ENCODE data around the gene CENPA.
"Not testable (repeated sequence)": the region's sequence is repeated elsewhere in the genome, so short reads cannot be mapped to it uniquely, and the experiment has no call there.

Gene CENPA

DNA sequence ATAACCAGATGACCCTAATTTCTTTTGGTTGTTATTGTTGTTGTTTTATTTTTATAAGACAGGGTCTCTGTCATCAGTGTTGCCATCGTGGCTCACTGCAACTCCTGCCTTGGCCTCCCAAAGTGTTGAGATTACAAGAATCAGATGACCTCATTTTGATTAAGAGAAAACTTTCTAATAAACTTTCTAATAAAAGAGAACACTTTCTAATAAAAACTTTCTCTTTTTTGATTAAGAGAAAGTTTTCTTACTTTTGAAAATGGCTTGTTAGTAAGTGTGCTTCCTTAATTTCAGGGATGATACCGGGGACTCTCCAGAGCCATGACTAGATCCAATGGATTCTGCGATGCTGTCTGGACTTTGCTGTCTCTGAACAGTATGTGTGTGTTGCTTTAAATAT is 7.7 kb downstream of the CENPA start:
- DNase-seq (ENCODE audit: low spot score), result no peak
- peaks cover 75% of the 10 kb centered on the region for H3K36me3 Mint-ChIP-seq (ENCODE audit: low read depth)
- H3K4me1 Mint-ChIP-seq (ENCODE audit: low read depth), result peaks cover 19% of the 10 kb centered on the region
- H3K9me3 Mint-ChIP-seq, result peaks cover 11% of the 10 kb centered on the region
- no peak overlapping the region for H3K4me3 Mint-ChIP-seq
- no peaks in the 10 kb centered on the region for H3K27me3 Mint-ChIP-seq (ENCODE audit: low read depth)
- H3K27ac Mint-ChIP-seq, result no peak overlapping the region

DNA sequence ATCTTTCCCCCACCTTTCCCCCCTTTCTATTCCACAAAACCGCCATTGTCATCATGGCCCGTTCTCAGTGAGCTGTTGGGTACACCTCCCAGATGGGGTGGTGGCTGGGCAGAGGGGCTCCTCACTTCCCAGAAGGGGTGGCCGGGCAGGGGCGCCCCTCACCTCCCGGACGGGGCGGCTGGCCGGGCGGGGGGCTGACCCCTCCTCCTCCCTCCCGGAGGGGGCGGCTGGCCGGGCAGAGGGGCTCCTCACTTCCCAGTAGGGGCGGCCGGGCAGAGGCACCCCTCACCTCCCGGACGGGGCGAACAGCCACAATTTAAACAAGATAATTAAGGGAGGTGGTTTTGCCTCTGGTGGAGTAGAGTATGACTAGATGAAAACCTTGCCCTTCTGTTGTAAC is 9.3 kb downstream of the CENPA start:
- not testable (repeated sequence) for H3K4me1 Mint-ChIP-seq (ENCODE audit: low read depth); H3K27me3 Mint-ChIP-seq (ENCODE audit: low read depth); DNase-seq (ENCODE audit: low spot score); H3K27ac Mint-ChIP-seq; H3K4me3 Mint-ChIP-seq; H3K9me3 Mint-ChIP-seq
- H3K36me3 Mint-ChIP-seq (ENCODE audit: low read depth), result peaks cover 68% of the 10 kb centered on the region

DNA sequence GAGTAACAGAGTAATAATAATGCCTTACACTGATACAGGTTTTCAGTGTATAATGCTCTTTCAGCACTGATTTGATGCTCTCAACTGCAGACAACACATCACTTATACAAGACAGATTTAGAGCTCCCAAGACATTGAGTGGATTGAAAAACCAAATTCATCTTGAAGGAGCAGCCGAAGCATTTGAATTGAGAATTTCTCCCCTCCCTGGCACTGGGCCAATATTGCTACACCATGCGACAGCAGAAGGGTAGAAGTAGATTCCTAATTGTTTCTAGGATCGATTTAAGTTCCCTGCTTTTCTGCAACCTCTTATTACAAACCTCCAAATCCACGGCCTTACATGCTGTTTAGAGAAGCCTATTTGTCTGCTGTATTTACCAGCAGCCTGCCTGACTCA is 15.5 kb downstream of the CENPA start:
- H3K4me3 Mint-ChIP-seq, result no peak overlapping the region
- peaks cover 29% of the 10 kb centered on the region for H3K36me3 Mint-ChIP-seq (ENCODE audit: low read depth)
- no peaks in the 10 kb centered on the region for H3K4me1 Mint-ChIP-seq (ENCODE audit: low read depth)
- no peak for DNase-seq (ENCODE audit: low spot score)
- H3K27me3 Mint-ChIP-seq (ENCODE audit: low read depth), result no peaks in the 10 kb centered on the region
- H3K9me3 Mint-ChIP-seq, result no peaks in the 10 kb centered on the region
- H3K27ac Mint-ChIP-seq, result no peak overlapping the region

GRCh38 chr2:26801796-26802195 is 15.9 kb downstream of the CENPA start:
- no peak for DNase-seq (ENCODE audit: low spot score)
- Mint-ChIP-seq H3K9me3 (no peaks in the 10 kb centered on the region), H3K27ac (no peak overlapping the region)

DNA sequence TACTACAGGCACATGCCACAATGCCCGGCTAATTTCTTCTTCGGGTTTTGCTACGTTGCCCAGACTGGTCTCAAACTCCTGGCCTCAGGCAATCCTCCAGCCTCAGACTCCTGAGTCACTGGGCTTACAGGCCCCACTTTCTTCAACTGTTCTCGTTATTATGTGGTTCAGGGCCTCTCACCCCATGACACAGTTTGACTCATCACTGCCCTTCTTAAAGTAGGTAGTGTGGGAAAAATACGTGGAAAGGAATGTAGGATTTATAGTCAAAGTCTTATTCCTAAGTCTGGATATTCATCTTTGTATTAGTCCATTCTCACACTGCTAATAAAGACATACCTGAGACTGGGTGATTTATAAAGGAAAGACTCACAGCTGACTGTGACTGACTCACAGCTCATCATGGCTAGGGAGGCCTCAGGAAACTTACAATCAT is 19.4 kb downstream of the CENPA start:
- Mint-ChIP-seq H3K27ac (no peak overlapping the region), H3K4me1 (ENCODE audit: low read depth) (peaks cover 4% of the 10 kb centered on the region), H3K9me3 (no peaks in the 10 kb centered on the region), H3K27me3 (ENCODE audit: low read depth) (peaks cover 3% of the 10 kb centered on the region), H3K4me3 (no peak overlapping the region), H3K36me3 (ENCODE audit: low read depth) (peaks cover 8% of the 10 kb centered on the region)
- no peak for DNase-seq (ENCODE audit: low spot score)

More at GRCh38 chr2:26801796-26802195, 15.9 kb downstream of the CENPA start:
- no peak overlapping the region for H3K4me3 Mint-ChIP-seq
- no peaks in the 10 kb centered on the region for H3K27me3 Mint-ChIP-seq (ENCODE audit: low read depth)
- H3K4me1 Mint-ChIP-seq (ENCODE audit: low read depth), result no peaks in the 10 kb centered on the region
- H3K36me3 Mint-ChIP-seq (ENCODE audit: low read depth), result peaks cover 24% of the 10 kb centered on the region

GRCh38 chr2:26807788-26808460 is 22.1 kb downstream of the CENPA start:
- Mint-ChIP-seq H3K27me3 (ENCODE audit: low read depth) (peaks cover 11% of the 10 kb centered on the region), H3K27ac (no peak overlapping the region), H3K9me3 (no peaks in the 10 kb centered on the region), H3K4me3 (no peak overlapping the region), H3K36me3 (ENCODE audit: low read depth) (no peaks in the 10 kb centered on the region), H3K4me1 (ENCODE audit: low read depth) (peaks cover 5% of the 10 kb centered on the region)
- no peak for DNase-seq (ENCODE audit: low spot score)

DNA sequence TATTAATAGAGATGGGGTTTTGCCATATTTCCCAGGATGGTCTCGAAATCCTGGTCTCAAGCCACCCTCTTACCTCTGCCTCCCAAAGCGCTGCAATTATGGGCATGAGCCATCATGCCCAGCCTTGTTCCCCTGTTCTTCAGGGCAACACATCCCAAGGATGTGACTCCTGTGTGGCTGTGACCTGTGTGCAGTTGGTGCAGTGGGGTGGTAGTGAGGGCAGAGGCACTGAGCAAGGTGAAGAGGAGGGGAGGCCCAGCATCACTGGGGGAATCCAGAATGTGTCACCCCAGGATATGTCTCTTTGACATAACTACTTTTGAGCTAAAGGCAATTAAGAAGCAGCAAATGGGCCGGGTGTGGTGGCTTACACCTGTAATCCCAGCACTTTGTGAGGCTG is 23.4 kb downstream of the CENPA start:
- Mint-ChIP-seq H3K36me3 (ENCODE audit: low read depth) (no peaks in the 10 kb centered on the region), H3K4me3 (no peak overlapping the region), H3K27ac (no peak overlapping the region), H3K27me3 (ENCODE audit: low read depth) (peaks cover 14% of the 10 kb centered on the region), H3K4me1 (ENCODE audit: low read depth) (peaks cover 5% of the 10 kb centered on the region), H3K9me3 (no peaks in the 10 kb centered on the region)
- DNase-seq (ENCODE audit: low spot score), result no peak

DNA sequence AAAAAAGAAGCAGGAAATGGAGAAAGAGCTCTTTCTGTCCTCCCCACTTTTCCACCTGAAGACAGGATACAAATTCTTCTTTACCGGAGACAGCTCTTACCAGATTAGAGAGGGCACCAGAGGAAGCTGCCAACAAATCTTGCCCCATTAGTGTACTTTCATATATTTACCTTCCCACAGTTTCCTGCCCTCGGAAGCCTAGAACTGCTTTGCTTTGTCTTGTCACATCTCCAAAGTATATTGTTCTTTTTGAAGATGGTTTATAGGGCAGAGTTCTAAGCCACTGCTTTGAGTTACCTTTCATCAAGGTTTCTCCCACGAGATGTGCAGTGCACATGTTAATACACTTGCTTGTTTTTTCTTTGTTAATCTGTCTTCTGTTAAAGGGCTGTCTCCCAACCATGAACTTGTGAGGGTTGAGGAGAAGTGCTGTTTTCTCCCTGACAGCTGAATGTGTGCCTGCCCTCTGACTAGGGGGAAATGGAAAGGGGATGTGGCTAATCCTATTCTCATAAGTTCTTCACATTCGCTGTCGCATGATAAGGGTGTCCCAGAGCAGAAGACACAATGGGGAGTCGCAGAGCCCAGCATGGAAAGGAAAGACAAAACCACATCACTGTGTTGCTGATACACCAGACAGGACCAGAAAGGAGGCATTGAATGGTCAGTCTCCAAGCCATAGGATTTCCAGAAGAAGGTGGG is 24.2 kb downstream of the CENPA start:
- Mint-ChIP-seq H3K9me3 (no peaks in the 10 kb centered on the region), H3K4me1 (ENCODE audit: low read depth) (peaks cover 5% of the 10 kb centered on the region), H3K27me3 (ENCODE audit: low read depth) (peaks cover 14% of the 10 kb centered on the region), H3K27ac (no peak overlapping the region), H3K4me3 (no peak overlapping the region), H3K36me3 (ENCODE audit: low read depth) (no peaks in the 10 kb centered on the region)
- DNase-seq (ENCODE audit: low spot score), result no peak

DNA sequence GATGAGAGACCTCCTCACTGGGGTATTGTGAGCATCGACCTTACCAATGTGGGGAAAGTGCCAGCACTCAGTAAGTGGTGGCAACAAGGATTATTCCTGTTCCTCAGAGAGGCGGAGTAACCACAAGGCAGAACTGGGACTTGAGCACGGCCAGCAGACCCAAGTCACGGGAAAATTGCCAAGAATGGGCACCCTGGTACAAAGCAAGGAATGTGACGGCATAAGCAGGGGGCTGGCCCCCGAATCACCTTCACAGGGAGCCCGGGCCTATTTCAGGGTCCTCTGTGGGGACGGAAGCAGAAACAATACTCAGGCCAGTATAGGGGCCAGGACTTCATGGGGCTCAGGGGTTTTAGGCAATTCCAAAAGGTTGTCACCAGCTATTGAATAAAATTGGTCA is 25.4 kb downstream of the CENPA start:
- no peak for DNase-seq (ENCODE audit: low spot score)
- Mint-ChIP-seq H3K27me3 (ENCODE audit: low read depth) (peaks cover 16% of the 10 kb centered on the region), H3K27ac (no peak overlapping the region), H3K9me3 (no peaks in the 10 kb centered on the region), H3K36me3 (ENCODE audit: low read depth) (no peaks in the 10 kb centered on the region), H3K4me1 (ENCODE audit: low read depth) (peaks cover 5% of the 10 kb centered on the region), H3K4me3 (no peak overlapping the region)

- no peak for DNase-seq (ENCODE audit: low spot score)
- no peak overlapping the region for H3K27ac Mint-ChIP-seq
- H3K27me3 Mint-ChIP-seq (ENCODE audit: low read depth), result peaks cover 16% of the 10 kb centered on the region
- H3K9me3 Mint-ChIP-seq, result no peaks in the 10 kb centered on the region
- peaks cover 5% of the 10 kb centered on the region for H3K4me1 Mint-ChIP-seq (ENCODE audit: low read depth)
- no peak overlapping the region for H3K4me3 Mint-ChIP-seq
- H3K36me3 Mint-ChIP-seq (ENCODE audit: low read depth), result no peaks in the 10 kb centered on the region
Observed at GRCh38 chr2:26811791-26812694, 26.2 kb downstream of the CENPA start.

DNA sequence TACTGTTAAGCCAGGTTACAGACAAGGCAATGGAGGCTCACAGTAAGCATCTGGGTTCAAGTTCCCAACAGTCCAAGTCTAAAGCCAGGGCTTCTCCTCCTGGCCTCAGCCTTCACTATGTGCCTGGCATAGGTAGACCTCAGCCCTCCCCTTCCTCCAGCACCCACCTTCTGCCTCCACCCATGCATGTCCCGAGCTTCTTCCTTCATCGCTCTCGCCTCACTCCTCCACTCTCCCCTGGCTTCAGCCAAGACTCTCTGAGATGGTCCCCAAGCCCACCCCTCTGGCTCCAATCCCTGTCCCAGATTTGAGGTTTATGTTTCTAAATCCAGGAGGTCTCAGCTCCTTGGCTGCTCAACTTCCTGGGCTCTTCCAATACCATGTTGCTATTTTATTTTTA is 26.9 kb downstream of the CENPA start:
- H3K27me3 Mint-ChIP-seq (ENCODE audit: low read depth), result peaks cover 16% of the 10 kb centered on the region

GRCh38 chr2:26814072-26814765 is 28.4 kb downstream of the CENPA start:
- H3K4me3 Mint-ChIP-seq; H3K9me3 Mint-ChIP-seq; H3K4me1 Mint-ChIP-seq (ENCODE audit: low read depth); H3K36me3 Mint-ChIP-seq (ENCODE audit: low read depth); DNase-seq (ENCODE audit: low spot score); H3K27ac Mint-ChIP-seq: not testable (repeated sequence)
- peaks cover 19% of the 10 kb centered on the region for H3K27me3 Mint-ChIP-seq (ENCODE audit: low read depth)

More for the DNA sequence above, 26.9 kb downstream of the CENPA start:
- no peak for DNase-seq (ENCODE audit: low spot score)
- Mint-ChIP-seq H3K9me3 (no peaks in the 10 kb centered on the region), H3K4me3 (no peak overlapping the region), H3K27ac (no peak overlapping the region), H3K4me1 (ENCODE audit: low read depth) (peaks cover 5% of the 10 kb centered on the region), H3K36me3 (ENCODE audit: low read depth) (no peaks in the 10 kb centered on the region)

GRCh38 chr2:26816893-26817292 is 31.0 kb downstream of the CENPA start:
- H3K4me1 Mint-ChIP-seq (ENCODE audit: low read depth), result no peaks in the 10 kb centered on the region
- H3K9me3 Mint-ChIP-seq, result no peaks in the 10 kb centered on the region
- H3K36me3 Mint-ChIP-seq (ENCODE audit: low read depth), result no peaks in the 10 kb centered on the region
- H3K27me3 Mint-ChIP-seq (ENCODE audit: low read depth), result peaks cover 18% of the 10 kb centered on the region
- no peak overlapping the region for H3K4me3 Mint-ChIP-seq
- no peak for DNase-seq (ENCODE audit: low spot score)
- no peak overlapping the region for H3K27ac Mint-ChIP-seq
